OCI-LY7 (cell line): Measurements from ENCODE around the gene PLCB1. TPM values are rescaled to one million over a fixed set of nuclear protein-coding genes. Genes with fewer than 3 reads are reported as not detected.

ENCODE experiments used
- BruUV-seq: library from RNA; stranded (reverse); fragments of 400-500 nt; replicated peaks from 2 replicates; lab custom pipeline; 2021; lab: Mats Ljungman, UMichigan
- CTCF ChIA-PET: fragments of 300-600 bp; sonication (Branson Sonifier 250); formaldehyde crosslinking; loops from one replicate; lab custom pipeline; 2022; ENCODE audit warnings: antibody characterized with exemption; ENCODE audit not compliant: unreplicated experiment; lab: Charles Lee
- POLR2A ChIA-PET: fragments of 300-600 bp; sonication (Branson Sonifier 250); formaldehyde crosslinking; loops from one replicate; lab custom pipeline; 2022; ENCODE audit warnings: antibody characterized with exemption; lab: Charles Lee
- DNase-seq: peaks from one replicate; pipeline ENCODE4 v3.0.0-alpha.2; 2015; ENCODE audit warnings: low spot score
- H2AFZ ChIP-seq: fragments of 200-600 bp; sonication (generic), shearing (Covaris generic); 2 replicates; pipeline ENCODE4 v1.6.1; 2014; ENCODE audit warnings: mild to moderate bottlenecking, antibody characterized with exemption, low read length, moderate library complexity
- H3K27ac ChIP-seq: fragments of 200-600 bp; sonication (generic); 2 replicates; pipeline ENCODE4 v1.5.1; 2014; ENCODE audit warnings: mixed run types, low read depth, mild to moderate bottlenecking, moderate library complexity, low read length, inconsistent platforms; ENCODE audit not compliant: poor library complexity, severe bottlenecking
- H3K36me3 ChIP-seq: fragments of 200-600 bp; sonication (generic); 2 replicates; pipeline ENCODE4 v1.6.1; 2014; ENCODE audit warnings: mild to moderate bottlenecking, antibody characterized with exemption, low read length, moderate library complexity, mixed read lengths; ENCODE audit not compliant: insufficient read depth
- H3K4me1 ChIP-seq: fragments of 200-600 bp; sonication (generic); 2 replicates; pipeline ENCODE4 v1.5.1; 2014; ENCODE audit warnings: mild to moderate bottlenecking, low read length; ENCODE audit not compliant: insufficient read depth, poor library complexity, severe bottlenecking
- H3K4me2 ChIP-seq: fragments of 200-600 bp; sonication (generic); 2 replicates; pipeline ENCODE4 v1.6.1; 2014; ENCODE audit warnings: mild to moderate bottlenecking, low read length
- H3K4me3 ChIP-seq: fragments of 200-600 bp; sonication (generic); 2 replicates; pipeline ENCODE4 v1.5.1; 2014; ENCODE audit warnings: mild to moderate bottlenecking, low read depth, low read length; ENCODE audit not compliant: poor library complexity, severe bottlenecking
- H3K79me2 ChIP-seq: fragments of 200-600 bp; sonication (generic); 2 replicates; pipeline ENCODE4 v1.6.1; 2016; ENCODE audit warnings: low read depth, mild to moderate bottlenecking, low read length, moderate library complexity, mixed read lengths; ENCODE audit not compliant: insufficient read depth
- H3K9me2 ChIP-seq: fragments of 200-600 bp; sonication (generic); 2 replicates; pipeline ENCODE4 v1.6.1; 2016; ENCODE audit warnings: mild to moderate bottlenecking, low read length, mixed read lengths; ENCODE audit not compliant: insufficient read depth
- H3K9me3 ChIP-seq: fragments of 200-600 bp; sonication (generic); 2 replicates; pipeline ENCODE4 v1.6.1; 2014; ENCODE audit warnings: mild to moderate bottlenecking, mixed run types, low read length, mixed read lengths
- H4K20me1 ChIP-seq: fragments of 200-600 bp; sonication (generic); 2 replicates; pipeline ENCODE4 v1.6.1; 2014; ENCODE audit warnings: mild to moderate bottlenecking, antibody characterized with exemption, low read length, moderate library complexity, mixed read lengths; ENCODE audit not compliant: insufficient read depth
- CTCF ChIP-seq: fragments of 200-600 bp; sonication (generic); conservative IDR thresholded peaks from 2 replicates; pipeline ENCODE4 v1.5.1; 2014; ENCODE audit warnings: mild to moderate bottlenecking, antibody characterized with exemption, low read length, moderate library complexity, mixed read lengths
- EZH2phosphoT487 ChIP-seq: fragments of 200-600 bp; sonication (generic); IDR thresholded peaks from 2 replicates; pipeline ENCODE4 v1.6.1; 2018; ENCODE audit warnings: low read depth, borderline replicate concordance, mild to moderate bottlenecking, mixed run types, antibody characterized with exemption, low read length, moderate library complexity, mixed read lengths
- intact Hi-C: fragments of 100-400 bp; cut with micrococcal nuclease; formaldehyde crosslinking; loops from one replicate; pipeline ENCODE4 v1.10.0; 2022; ENCODE audit not compliant: unreplicated experiment
- total RNA-seq, 2 experiments: library from RNA; depleted of rRNA in 1 of 2; stranded (reverse); fragments of >200 nt in 1 of 2; shearing (Covaris generic) in 1 of 2; gene quantifications; 2 replicates each; pipeline ENCODE4 v1.2.3, GENCODE V29; 2014 to 2022

PLCB1 gene
- total RNA-seq, 2 experiments from 2014 or later, result 14.6 to 30.5 TPM

- no peak for DNase-seq
- H3K27ac ChIP-seq, result no peak overlapping the region
- H3K9me3 ChIP-seq, result no peaks in the 10 kb centered on the region
- no peak overlapping the region for H2AFZ ChIP-seq
- no TSS peak for BruUV-seq
- ChIA-PET POLR2A (no interaction called here), CTCF (no interaction called here)
- H3K4me1 ChIP-seq, result no peaks in the 10 kb centered on the region
- H3K9me2 ChIP-seq, result no peaks in the 10 kb centered on the region
- intact Hi-C loops, result no loop called here
- H3K36me3 ChIP-seq, result no peaks in the 10 kb centered on the region
- H3K79me2 ChIP-seq, result no peaks in the 10 kb centered on the region
- no peak overlapping the region for H3K4me3 ChIP-seq
- H4K20me1 ChIP-seq, result no peaks in the 10 kb centered on the region; the same call in 1 of the 2 replicates
- no peak overlapping the region for H3K4me2 ChIP-seq
- TF ChIP-seq EZH2phosphoT487, result no peak
- TF ChIP-seq CTCF, result no peak
Observed at GRCh38 chr20:8205996-8206395, 73.9 kb downstream of the PLCB1 start.

- H3K79me2 ChIP-seq, result no peaks in the 10 kb centered on the region
- ChIA-PET CTCF (no interaction called here), POLR2A (interaction anchor here (0.7 kb wide), 1 partner anchor 69 kb away, joined by 3 read pairs; no protein-coding TSS in a partner anchor)
- no peak overlapping the region for H3K27ac ChIP-seq
- no peaks in the 10 kb centered on the region; the same call in 1 of the 2 replicates for H4K20me1 ChIP-seq
- no peaks in the 10 kb centered on the region for H3K36me3 ChIP-seq
- H3K9me3 ChIP-seq, result no peaks in the 10 kb centered on the region
- no peak overlapping the region for H3K4me3 ChIP-seq
- TF ChIP-seq CTCF (no peak), EZH2phosphoT487 (no peak)
- BruUV-seq, result no TSS peak
- intact Hi-C loops, result no loop called here
- H3K4me2 ChIP-seq, result no peak overlapping the region
- no peaks in the 10 kb centered on the region for H3K9me2 ChIP-seq
- H2AFZ ChIP-seq, result no peak overlapping the region
- no peak for DNase-seq
- no peaks in the 10 kb centered on the region for H3K4me1 ChIP-seq
Observed at GRCh38 chr20:8208226-8208625, 76.2 kb downstream of the PLCB1 start.

- no TSS peak for BruUV-seq
- DNase-seq, result no peak
Observed at GRCh38 chr20:8209061-8209460, 77.0 kb downstream of the PLCB1 start.

More at GRCh38 chr20:8209061-8209460, 77.0 kb downstream of the PLCB1 start:
- Histone ChIP-seq H3K9me3 (no peaks in the 10 kb centered on the region), H3K27ac (no peak overlapping the region), H3K36me3 (no peaks in the 10 kb centered on the region), H2AFZ (no peak overlapping the region), H3K79me2 (no peaks in the 10 kb centered on the region), H3K9me2 (no peaks in the 10 kb centered on the region), H4K20me1 (no peaks in the 10 kb centered on the region; the same call in 1 of the 2 replicates), H3K4me2 (no peak overlapping the region), H3K4me3 (no peak overlapping the region), H3K4me1 (no peaks in the 10 kb centered on the region)
- no peak for TF ChIP-seq CTCF
- no peak for TF ChIP-seq EZH2phosphoT487
- ChIA-PET POLR2A (no interaction called here), CTCF (no interaction called here)
- intact Hi-C loops, result no loop called here
